Testis (tissue), 3 donors: ENCODE results near the gene GALNT12. TPM values are rescaled to one million over a fixed set of nuclear protein-coding genes. Genes with fewer than 3 reads are reported as not detected.

Experiments
- DNase-seq: peaks from one replicate; pipeline ENCODE4 v3.0.0-alpha.2; 2019
- H3K27ac ChIP-seq, 2 donors: fragments of 200-600 bp; sonication (generic); one replicate each; pipeline ENCODE4 v1.5.1; 2019
- H3K27me3 ChIP-seq: fragments of 200-600 bp; sonication (generic); one replicate; pipeline ENCODE4 v1.5.1; 2019
- H3K36me3 ChIP-seq: fragments of 200-600 bp; sonication (generic); one replicate; pipeline ENCODE4 v1.5.1; 2017; ENCODE audit warnings: low read depth; ENCODE audit errors: missing control alignments
- H3K4me1 ChIP-seq: fragments of 200-600 bp; sonication (generic); one replicate; pipeline ENCODE4 v1.5.1; 2019
- H3K4me3 ChIP-seq, 2 donors: fragments of 200-600 bp; sonication (generic); one replicate each; pipeline ENCODE4 v1.5.1; 2017 to 2019
- H3K9me3 ChIP-seq: fragments of 200-600 bp; sonication (generic); one replicate; pipeline ENCODE4 v1.5.1; 2017
- POLR2A ChIP-seq: fragments of 450-650 bp; IDR thresholded peaks from one replicate; pipeline ENCODE4 v1.6.1; 2017; ENCODE audit warnings: antibody characterized with exemption, mild to moderate bottlenecking, moderate library complexity
- WGBS, 2 donors: methylation state at CpG; one replicate each; pipeline ENCODE4 v1.1.5; 2018; 5-methylcytosine and 5-hydroxymethylcytosine counted together
- intact Hi-C: fragments of 100-400 bp; cut with DNase I; formaldehyde crosslinking; loops from one replicate; pipeline ENCODE4 v1.15.1; 2023; ENCODE audit warnings: low total_unique reads
- polyA plus RNA-seq: library from polyadenylated mRNA; stranded (reverse); fragments of 350-450 nt; fragmentation: Illumina TruSeq; extraction: RNeasy Lipid Tissue Mini Kit (QIAGEN cat#74804); gene quantifications from one replicate; pipeline ENCODE4 v1.2.3, GENCODE V29; 2014; ENCODE audit warnings: low read depth, low replicate concordance; ENCODE audit not compliant: insufficient read depth
- total RNA-seq, 2 donors: library from RNA; depleted of rRNA; stranded (reverse); fragments of >200 nt; gene quantifications; one replicate each; pipeline ENCODE4 v1.2.3, GENCODE V29; 2016
- TF ChIP-seq, protein P1 (sequence below), 3 experiments: fragments of 450-650 bp in 2 of 3; fragments of 200-600 bp in 1 of 3; sonication (generic) in 1 of 3; IDR thresholded peaks; one replicate each; pipeline ENCODE4 v1.5.1; 2016 to 2019; ENCODE audit warnings: antibody characterized with exemption in 3 of 3, mild to moderate bottlenecking in 2 of 3, moderate library complexity in 1 of 3

The GALNT12 gene
- total and polyA plus RNA-seq, 3 donors from 2014 or later: 6.9 to 8.0 (median 7.5) TPM

DNA sequence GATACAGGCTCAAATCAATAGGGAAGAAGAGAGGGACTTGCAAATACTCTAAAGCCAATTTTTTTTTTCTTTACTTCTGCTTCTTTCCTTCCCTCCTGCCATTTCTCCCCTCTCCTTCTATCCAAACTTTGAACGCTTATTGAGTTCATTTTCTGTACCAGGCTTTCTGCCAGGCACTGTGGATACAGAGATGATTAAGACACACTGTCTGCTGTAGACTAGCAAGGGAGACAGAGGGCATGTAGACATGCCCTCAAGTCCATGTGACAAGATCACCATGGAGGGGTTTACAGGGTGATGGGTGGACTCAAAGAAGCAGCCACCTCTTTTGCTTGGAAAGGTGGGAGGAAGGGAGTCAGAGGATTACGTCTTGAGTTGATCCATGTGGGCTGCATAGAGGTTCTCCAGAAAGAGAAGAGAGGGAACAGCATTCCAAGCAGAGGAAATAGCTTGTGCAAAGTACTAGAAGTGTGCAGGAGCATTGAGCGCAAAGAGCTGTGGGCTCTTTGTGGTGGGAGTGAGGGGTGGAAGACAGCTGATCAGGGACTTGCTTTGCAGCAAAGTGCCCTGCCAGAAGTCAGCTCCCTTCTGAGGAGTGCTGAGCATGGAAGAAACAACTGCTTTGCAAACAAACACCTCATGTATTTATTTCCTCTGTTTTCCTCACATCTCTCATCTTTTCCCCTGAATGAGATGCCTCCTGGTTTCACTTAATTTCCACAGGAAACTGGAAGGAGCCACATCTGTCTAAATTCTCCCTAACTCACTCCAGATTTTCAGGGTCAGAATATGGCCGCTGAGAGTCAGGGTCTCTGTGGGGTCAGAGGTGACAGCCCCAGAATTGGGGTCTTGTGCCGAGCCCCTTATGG is 71.9 kb downstream of the GALNT12 start:
- Histone ChIP-seq H3K27ac (no peak overlapping the region), H3K4me1 (peaks cover 20% of the 10 kb centered on the region), H3K9me3 (no peaks in the 10 kb centered on the region), H3K4me3 (no peak overlapping the region), H3K27me3 (no peaks in the 10 kb centered on the region), H3K36me3 (no peaks in the 10 kb centered on the region)
- DNase-seq: no peak
- WGBS, 2 donors: 58 to 72% methylated on average over 5 of the region's 5 CpGs
- no peak for TF ChIP-seq POLR2A
- TF ChIP-seq, protein P1, sequence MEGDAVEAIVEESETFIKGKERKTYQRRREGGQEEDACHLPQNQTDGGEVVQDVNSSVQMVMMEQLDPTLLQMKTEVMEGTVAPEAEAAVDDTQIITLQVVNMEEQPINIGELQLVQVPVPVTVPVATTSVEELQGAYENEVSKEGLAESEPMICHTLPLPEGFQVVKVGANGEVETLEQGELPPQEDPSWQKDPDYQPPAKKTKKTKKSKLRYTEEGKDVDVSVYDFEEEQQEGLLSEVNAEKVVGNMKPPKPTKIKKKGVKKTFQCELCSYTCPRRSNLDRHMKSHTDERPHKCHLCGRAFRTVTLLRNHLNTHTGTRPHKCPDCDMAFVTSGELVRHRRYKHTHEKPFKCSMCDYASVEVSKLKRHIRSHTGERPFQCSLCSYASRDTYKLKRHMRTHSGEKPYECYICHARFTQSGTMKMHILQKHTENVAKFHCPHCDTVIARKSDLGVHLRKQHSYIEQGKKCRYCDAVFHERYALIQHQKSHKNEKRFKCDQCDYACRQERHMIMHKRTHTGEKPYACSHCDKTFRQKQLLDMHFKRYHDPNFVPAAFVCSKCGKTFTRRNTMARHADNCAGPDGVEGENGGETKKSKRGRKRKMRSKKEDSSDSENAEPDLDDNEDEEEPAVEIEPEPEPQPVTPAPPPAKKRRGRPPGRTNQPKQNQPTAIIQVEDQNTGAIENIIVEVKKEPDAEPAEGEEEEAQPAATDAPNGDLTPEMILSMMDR (IDR thresholded peaks at IDR 0.05): no peak
- intact Hi-C loops: no loop called here

DNA sequence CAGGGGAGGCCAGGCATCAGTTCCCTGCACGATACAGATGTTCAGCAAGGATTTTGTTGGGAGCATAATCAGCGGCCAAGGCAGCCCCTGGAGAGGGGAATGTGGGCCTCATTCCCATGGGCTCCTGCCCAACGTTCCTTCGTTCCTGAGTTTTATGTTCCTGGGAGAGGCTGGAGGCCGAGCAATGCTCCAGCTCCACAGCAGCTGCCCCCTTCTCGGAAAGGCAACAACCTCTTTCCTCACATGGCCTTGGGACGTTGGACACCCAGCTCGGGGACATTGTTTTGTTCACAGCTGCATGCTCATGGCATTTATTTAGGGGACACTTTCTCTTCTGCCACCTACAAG is 72.5 kb downstream of the GALNT12 start:
- DNase-seq: peak; percentile 61
- 48 to 55% methylated on average over 8 of the region's 8 CpGs for WGBS, 2 donors

DNA sequence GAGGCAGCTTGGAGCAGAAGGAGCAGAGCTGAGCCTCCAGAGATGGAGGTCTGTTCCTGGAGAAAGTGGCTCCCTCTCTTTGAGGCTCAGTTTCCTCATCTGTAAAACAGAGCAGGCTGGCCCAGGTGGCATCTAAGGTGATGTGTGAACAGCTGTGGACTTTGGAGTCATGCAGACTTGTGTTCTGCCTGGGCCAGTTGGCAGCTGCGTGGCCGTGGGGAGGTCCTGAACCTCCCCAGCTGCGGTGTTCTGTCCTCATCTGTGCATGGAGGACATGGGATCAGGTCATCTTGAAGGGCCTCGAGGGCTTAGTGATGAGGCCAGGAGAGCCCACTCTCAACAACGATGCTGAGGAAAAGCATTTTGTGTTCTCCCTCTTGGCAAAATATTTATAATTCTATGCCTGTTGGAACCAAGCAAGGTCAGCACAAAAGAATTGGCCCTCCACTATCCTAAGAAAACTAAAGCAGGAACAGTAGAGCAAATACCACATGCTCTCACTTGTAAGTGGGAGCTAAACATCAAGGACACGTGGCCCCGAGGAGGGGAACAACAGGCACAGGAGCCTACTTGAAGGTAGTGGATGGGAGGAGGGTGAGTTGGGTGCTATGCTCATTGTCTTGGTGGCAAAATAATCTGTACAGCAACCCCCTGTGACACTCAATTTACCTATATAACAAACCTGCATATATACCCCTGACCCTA is 73.0 kb downstream of the GALNT12 start:
- peak overlapping the region in 1 of 2 donors; percentile 54 for H3K27ac ChIP-seq
- no peaks in the 10 kb centered on the region for H3K36me3 ChIP-seq
- TF ChIP-seq POLR2A: no peak
- TF ChIP-seq, protein P1 (IDR thresholded peaks at IDR 0.05): no peak
- intact Hi-C loops: no loop called here
- no peak overlapping the region for H3K4me3 ChIP-seq
- WGBS, 2 donors: 31 to 38% methylated on average over 4 to 7 of the region's 7 CpGs
- peaks cover 28% of the 10 kb centered on the region for H3K4me1 ChIP-seq
- DNase-seq: peak; percentile 60
- no peaks in the 10 kb centered on the region for H3K9me3 ChIP-seq
- H3K27me3 ChIP-seq: no peaks in the 10 kb centered on the region

More for the DNA sequence above, 72.5 kb downstream of the GALNT12 start:
- Histone ChIP-seq H3K4me3 (no peak overlapping the region), H3K27me3 (no peaks in the 10 kb centered on the region), H3K36me3 (no peaks in the 10 kb centered on the region), H3K4me1 (peaks cover 26% of the 10 kb centered on the region), H3K9me3 (no peaks in the 10 kb centered on the region), H3K27ac (no peak overlapping the region)
- intact Hi-C loops: no loop called here
- TF ChIP-seq, protein P1 (IDR thresholded peaks at IDR 0.05): no peak

DNA sequence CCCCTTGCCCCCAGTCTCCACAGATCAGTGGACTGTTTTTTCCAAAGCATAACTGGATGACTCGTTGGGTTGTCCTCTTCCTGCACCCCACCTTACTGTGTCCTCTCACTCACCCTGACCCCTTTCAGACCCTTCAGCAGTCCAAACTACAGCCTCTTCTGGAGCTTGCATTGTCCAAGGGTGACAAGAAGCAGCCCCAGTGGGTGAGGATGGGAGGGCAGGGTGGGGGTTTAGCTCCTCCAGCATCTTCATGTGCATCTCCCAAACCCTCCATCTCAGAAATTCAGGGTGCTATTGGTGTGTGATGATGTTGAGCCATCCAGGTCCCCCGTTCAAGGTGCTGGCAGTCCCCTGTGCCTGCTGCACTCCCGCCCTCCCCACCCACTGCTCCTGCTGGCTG is 73.9 kb downstream of the GALNT12 start:
- DNase-seq: no peak
- Histone ChIP-seq H3K4me3 (no peak overlapping the region), H3K4me1 (peaks cover 32% of the 10 kb centered on the region), H3K27me3 (no peaks in the 10 kb centered on the region), H3K36me3 (no peaks in the 10 kb centered on the region), H3K9me3 (no peaks in the 10 kb centered on the region), H3K27ac (peak overlapping the region in 1 of 2 donors; percentile 54)
- WGBS, 2 donors: 76 to 86% methylated on average over 3 of the region's 3 CpGs
- intact Hi-C loops: no loop called here
- no peak for TF ChIP-seq POLR2A
- TF ChIP-seq, protein P1 (IDR thresholded peaks at IDR 0.05): no peak
